ENCODE data around the gene COX19. TPM values are rescaled to one million over a fixed set of nuclear protein-coding genes. Genes with fewer than 3 reads are reported as not detected.

Gene COX19
- 12.9 TPM for total RNA-seq
- long read RNA-seq, transcript COX19-201 (3 exons, 3,666 nt), result major isoform, 7 of 25 reads
- long read RNA-seq, partial matches to known transcripts, result 3 of 25 reads
- long read RNA-seq, other reads (novel, unspliced or antisense), result 13 of 25 reads

DNA sequence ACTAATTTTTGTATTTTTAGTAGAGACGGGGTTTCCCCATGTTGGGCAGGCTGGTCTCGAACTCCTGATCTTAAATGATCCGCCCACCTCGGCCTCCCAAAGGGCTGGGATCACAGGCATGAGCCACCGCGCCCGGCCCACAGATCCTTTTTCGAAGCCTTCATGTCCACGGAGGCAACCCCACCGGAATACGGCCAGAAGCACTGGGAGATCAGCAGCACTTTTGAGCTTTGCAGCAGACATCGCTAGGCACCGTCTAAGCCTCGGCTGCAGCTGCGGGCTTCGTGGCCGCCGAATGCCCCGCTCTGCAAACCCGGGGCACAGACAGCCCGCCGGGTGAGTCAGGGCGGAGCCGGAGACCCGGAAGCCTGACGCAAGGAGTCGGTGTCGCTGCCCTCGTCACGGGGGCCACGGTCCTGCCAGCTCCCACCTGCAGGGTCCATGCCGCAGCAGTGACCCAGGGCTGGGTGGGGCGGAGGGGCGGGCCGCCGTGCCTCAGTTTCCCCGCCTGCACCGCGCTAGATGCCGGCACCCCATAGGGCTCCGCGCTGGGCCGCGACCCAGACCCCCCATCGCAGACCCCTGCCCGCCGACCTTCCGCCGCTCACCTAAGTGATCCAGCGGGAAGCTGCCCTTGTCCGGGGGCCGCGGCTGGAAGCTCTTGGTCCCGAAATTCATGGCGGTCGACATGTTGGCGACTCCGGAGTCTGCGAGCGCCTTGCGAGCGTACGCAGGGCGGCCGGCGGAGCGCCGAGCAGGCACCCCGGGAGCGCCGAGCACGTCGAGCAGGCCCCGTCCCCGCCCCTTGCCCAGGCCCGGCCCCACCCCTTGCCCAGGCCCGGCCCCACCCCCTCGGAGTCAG lies at the start of gene COX19:
COX19 (minus strand) TSS at position 730 of the 862 bp plus-strand sequence; CDS start at position 690, 40 bp downstream.
- H3K27me3 ChIP-seq (ENCODE audit: low read depth), result no peaks in the 10 kb centered on the region
- H3K9me3 ChIP-seq, result no peaks in the 10 kb centered on the region
- ATAC-seq (peak; percentile 99), DNase-seq (peak; percentile 94)
- H3K4me3 ChIP-seq, result peak within 1 kb of the TSS; percentile 95
- TF ChIP-seq, protein P1, sequence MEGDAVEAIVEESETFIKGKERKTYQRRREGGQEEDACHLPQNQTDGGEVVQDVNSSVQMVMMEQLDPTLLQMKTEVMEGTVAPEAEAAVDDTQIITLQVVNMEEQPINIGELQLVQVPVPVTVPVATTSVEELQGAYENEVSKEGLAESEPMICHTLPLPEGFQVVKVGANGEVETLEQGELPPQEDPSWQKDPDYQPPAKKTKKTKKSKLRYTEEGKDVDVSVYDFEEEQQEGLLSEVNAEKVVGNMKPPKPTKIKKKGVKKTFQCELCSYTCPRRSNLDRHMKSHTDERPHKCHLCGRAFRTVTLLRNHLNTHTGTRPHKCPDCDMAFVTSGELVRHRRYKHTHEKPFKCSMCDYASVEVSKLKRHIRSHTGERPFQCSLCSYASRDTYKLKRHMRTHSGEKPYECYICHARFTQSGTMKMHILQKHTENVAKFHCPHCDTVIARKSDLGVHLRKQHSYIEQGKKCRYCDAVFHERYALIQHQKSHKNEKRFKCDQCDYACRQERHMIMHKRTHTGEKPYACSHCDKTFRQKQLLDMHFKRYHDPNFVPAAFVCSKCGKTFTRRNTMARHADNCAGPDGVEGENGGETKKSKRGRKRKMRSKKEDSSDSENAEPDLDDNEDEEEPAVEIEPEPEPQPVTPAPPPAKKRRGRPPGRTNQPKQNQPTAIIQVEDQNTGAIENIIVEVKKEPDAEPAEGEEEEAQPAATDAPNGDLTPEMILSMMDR (IDR thresholded peaks at IDR 0.05), result peak; percentile 7
- H3K36me3 ChIP-seq, result peaks cover 38% of the 10 kb centered on the region
- H3K27ac ChIP-seq, result peak within 1 kb of the TSS; percentile 98
- H3K4me1 ChIP-seq, result peaks cover 32% of the 10 kb centered on the region
- intact Hi-C loops (cut with DNase I), result no loop called here

- Histone ChIP-seq H3K27me3 (ENCODE audit: low read depth) (no peaks in the 10 kb centered on the region), H3K4me1 (peaks cover 18% of the 10 kb centered on the region), H3K27ac (no peak overlapping the region), H3K9me3 (no peaks in the 10 kb centered on the region), H3K4me3 (no peak overlapping the region), H3K36me3 (peaks cover 20% of the 10 kb centered on the region)
- ATAC-seq (no peak), DNase-seq (no peak)
- intact Hi-C loops (cut with DNase I), result no loop called here
- TF ChIP-seq, protein P1 (IDR thresholded peaks at IDR 0.05), result no peak
Measured at GRCh38 chr7:1024331-1024841, 49.0 kb upstream of the COX19 start.

DNA sequence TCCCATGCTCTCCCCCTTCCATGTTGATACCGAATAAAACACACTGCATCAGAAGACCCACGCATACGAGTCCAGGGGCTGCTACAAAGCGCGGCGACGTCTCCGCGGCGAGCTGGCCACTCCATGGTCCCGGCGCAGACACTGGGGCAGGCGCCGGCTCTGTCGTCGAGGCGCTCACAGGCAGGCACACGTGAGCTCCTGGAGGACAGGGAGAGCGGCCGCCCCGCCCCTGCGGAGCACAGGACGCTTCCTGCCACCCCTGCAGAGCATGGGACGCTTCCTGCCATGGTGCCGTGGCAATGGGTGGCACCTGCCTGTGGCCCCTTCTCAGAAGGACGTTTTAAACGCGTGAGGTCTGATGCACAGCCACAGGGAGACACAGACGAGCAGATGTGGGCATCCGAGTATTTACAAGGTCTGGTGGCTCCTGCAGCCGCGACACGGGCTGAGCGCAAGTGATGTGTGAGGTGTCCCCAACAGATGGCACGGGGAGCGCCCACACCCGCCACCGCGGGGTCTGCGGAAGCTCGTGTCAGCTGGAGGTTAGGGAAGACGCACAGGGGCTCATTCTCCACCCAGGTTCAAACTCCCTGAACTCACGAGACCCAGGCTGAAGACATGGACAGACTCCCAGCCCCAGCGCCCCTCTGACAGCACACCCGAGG lies 47.6 kb upstream of the COX19 start:
- Histone ChIP-seq H3K27ac (no peak overlapping the region), H3K36me3 (peaks cover 26% of the 10 kb centered on the region), H3K9me3 (no peaks in the 10 kb centered on the region), H3K4me3 (no peak overlapping the region), H3K27me3 (ENCODE audit: low read depth) (no peaks in the 10 kb centered on the region), H3K4me1 (peaks cover 11% of the 10 kb centered on the region)
- DNase-seq (no peak), ATAC-seq (no peak)
- TF ChIP-seq, protein P1 (IDR thresholded peaks at IDR 0.05), result no peak
- intact Hi-C loops (cut with DNase I), result no loop called here

GRCh38 chr7:1022356-1022755 lies 47.0 kb upstream of the COX19 start:
- H3K4me1 ChIP-seq, result peaks cover 10% of the 10 kb centered on the region
- TF ChIP-seq, protein P1 (IDR thresholded peaks at IDR 0.05), result no peak
- H3K27ac ChIP-seq, result no peak overlapping the region
- ATAC-seq (no peak), DNase-seq (no peak)
- intact Hi-C loops (cut with DNase I), result no loop called here
- no peak overlapping the region for H3K4me3 ChIP-seq
- no peaks in the 10 kb centered on the region for H3K9me3 ChIP-seq
- no peaks in the 10 kb centered on the region for H3K27me3 ChIP-seq (ENCODE audit: low read depth)
- peaks cover 26% of the 10 kb centered on the region for H3K36me3 ChIP-seq

- no peak for DNase-seq
- no peak for ATAC-seq
- peaks cover 26% of the 10 kb centered on the region for H3K36me3 ChIP-seq
Measured at GRCh38 chr7:1021931-1022330, 46.6 kb upstream of the COX19 start.

More at GRCh38 chr7:1021931-1022330, 46.6 kb upstream of the COX19 start:
- no peaks in the 10 kb centered on the region for H3K9me3 ChIP-seq
- peaks cover 6% of the 10 kb centered on the region for H3K4me1 ChIP-seq
- H3K4me3 ChIP-seq, result no peak overlapping the region
- no peaks in the 10 kb centered on the region for H3K27me3 ChIP-seq (ENCODE audit: low read depth)
- intact Hi-C loops (cut with DNase I), result no loop called here
- TF ChIP-seq, protein P1 (IDR thresholded peaks at IDR 0.05), result no peak
- no peak overlapping the region for H3K27ac ChIP-seq

Data from lower lobe of right lung (tissue), 2 donors.